SK-N-SH treated with all-trans-retinoic acid at 6 μM for 48 hours (cell line): ENCODE data around the gene SLC25A25.

ENCODE experiments used
- POU6F1 ChIP-seq: fragments of 250-450 bp; sonication (Bioruptor Pico); IDR thresholded peaks from 2 replicates; pipeline ENCODE4 v1.8.0; 2021; ENCODE audit warnings: low read depth, mild to moderate bottlenecking, moderate library complexity, borderline replicate concordance
- PPARA ChIP-seq: fragments of 250-450 bp; sonication (Bioruptor Pico); IDR thresholded peaks from 2 replicates; pipeline ENCODE4 v1.5.0; 2020; ENCODE audit warnings: mild to moderate bottlenecking, borderline replicate concordance
- SNAI2 ChIP-seq: fragments of 250-450 bp; sonication (Bioruptor Pico); IDR thresholded peaks from 2 replicates; pipeline ENCODE4 v1.5.0; 2020; ENCODE audit warnings: mild to moderate bottlenecking, moderate library complexity
- TOX ChIP-seq: fragments of 250-450 bp; sonication (Bioruptor Pico); IDR thresholded peaks from 2 replicates; pipeline ENCODE4 v1.8.0; 2021; ENCODE audit warnings: mild to moderate bottlenecking, moderate library complexity, borderline replicate concordance
- TSHZ2 ChIP-seq: fragments of 250-450 bp; sonication (Bioruptor Pico); IDR thresholded peaks from 2 replicates; pipeline ENCODE4 v1.5.0; 2020; ENCODE audit warnings: mild to moderate bottlenecking, moderate library complexity
- ZFP30 ChIP-seq: fragments of 450-650 bp; formaldehyde crosslinking; IDR thresholded peaks from 2 replicates; pipeline ENCODE4 v1.5.0; 2022; ENCODE audit warnings: mild to moderate bottlenecking, moderate library complexity
- ZNF70 ChIP-seq: fragments of 450-650 bp; formaldehyde crosslinking; IDR thresholded peaks from 2 replicates; pipeline ENCODE4 v1.5.0; 2020; ENCODE audit warnings: mild to moderate bottlenecking, moderate library complexity
- ZNF8 ChIP-seq: fragments of 450-650 bp; formaldehyde crosslinking; IDR thresholded peaks from 2 replicates; pipeline ENCODE4 v1.5.0; 2020; ENCODE audit warnings: mild to moderate bottlenecking, moderate library complexity
- TF ChIP-seq, protein P1 (sequence below): fragments of 250-450 bp; sonication (Bioruptor Pico); IDR thresholded peaks from 2 replicates; pipeline ENCODE4 v1.5.1; 2020; ENCODE audit warnings: low read depth, mild to moderate bottlenecking, moderate library complexity

DNA sequence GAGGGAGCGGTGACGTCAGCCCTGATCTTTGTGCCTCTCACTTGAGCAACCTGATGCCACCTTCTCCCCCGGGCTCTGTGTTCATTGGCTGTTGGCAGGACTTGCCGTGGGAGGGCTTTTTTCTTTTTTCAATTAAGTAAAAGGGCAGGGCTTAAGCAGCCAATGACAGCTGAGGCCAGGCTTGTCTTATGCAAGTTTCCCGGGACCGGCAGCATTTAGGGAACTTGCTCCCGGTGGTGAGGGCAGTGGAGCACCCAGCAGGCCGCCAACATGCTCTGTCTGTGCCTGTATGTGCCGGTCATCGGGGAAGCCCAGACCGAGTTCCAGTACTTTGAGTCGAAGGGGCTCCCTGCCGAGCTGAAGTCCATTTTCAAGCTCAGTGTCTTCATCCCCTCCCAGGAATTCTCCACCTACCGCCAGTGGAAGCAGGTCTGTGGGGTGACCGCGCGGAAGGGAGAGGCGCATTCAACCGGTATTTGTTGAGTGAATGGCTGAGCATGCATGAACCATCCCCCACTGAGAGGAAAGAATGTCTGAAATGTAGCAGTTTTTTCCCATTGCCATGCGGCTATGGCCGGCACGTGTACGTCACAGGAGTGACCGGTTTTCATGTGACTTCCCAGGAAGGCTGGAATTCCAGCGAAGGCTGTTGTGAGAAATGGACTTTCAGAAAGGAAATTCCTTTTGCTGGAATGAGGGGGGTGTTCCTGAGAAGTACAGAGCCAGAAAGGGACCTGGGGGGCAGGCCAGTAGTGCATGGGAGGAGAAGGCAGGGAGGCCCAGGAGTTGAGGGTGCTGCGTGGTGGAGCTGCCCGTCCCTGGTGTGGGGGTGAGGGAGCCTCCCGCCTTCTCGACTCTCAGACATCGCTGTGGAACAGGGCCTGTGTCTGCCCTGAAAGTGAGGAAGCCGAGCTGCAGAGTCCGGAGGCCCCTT, 30.5 kb downstream of the SLC25A25 start:
- TF ChIP-seq, protein P1, sequence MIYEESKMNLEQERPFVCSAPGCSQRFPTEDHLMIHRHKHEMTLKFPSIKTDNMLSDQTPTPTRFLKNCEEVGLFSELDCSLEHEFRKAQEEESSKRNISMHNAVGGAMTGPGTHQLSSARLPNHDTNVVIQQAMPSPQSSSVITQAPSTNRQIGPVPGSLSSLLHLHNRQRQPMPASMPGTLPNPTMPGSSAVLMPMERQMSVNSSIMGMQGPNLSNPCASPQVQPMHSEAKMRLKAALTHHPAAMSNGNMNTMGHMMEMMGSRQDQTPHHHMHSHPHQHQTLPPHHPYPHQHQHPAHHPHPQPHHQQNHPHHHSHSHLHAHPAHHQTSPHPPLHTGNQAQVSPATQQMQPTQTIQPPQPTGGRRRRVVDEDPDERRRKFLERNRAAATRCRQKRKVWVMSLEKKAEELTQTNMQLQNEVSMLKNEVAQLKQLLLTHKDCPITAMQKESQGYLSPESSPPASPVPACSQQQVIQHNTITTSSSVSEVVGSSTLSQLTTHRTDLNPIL: no peak
- TF ChIP-seq ZFP30 (CRISPR knock-in tag) (no peak), ZNF8 (CRISPR knock-in tag) (no peak), SNAI2 (CRISPR knock-in tag) (no peak), PPARA (CRISPR knock-in tag) (no peak), ZNF70 (CRISPR knock-in tag) (no peak), POU6F1 (CRISPR knock-in tag) (no peak), TOX (CRISPR knock-in tag) (no peak), TSHZ2 (no peak)
